ENCODE results near the gene LAMB3. TPM values are rescaled to one million over a fixed set of nuclear protein-coding genes. Genes with fewer than 3 reads are reported as not detected.
A peak's percentile ranks its signal among the peaks of the same experiment; 100 is the strongest.

Gene LAMB3
- total RNA-seq, 4 donors from 2014 or later: 0.17 to 1.0 (median 0.52) TPM

GRCh38 chr1:209627027-209627731, 25.0 kb downstream of the LAMB3 start:
- peaks cover 41 to 49% (median 46%) of the 10 kb centered on the region in 4 donors for H3K4me1 ChIP-seq
- no peak for TF ChIP-seq POLR2AphosphoS5 (IDR thresholded peaks at IDR 0.05)
- no peak for TF ChIP-seq POLR2A (IDR thresholded peaks at IDR 0.05; ENCODE audit: low read depth)
- no peak for TF ChIP-seq CTCF (IDR thresholded peaks at IDR 0.05)
- TF ChIP-seq EP300 (IDR thresholded peaks at IDR 0.05): no peak

GRCh38 chr1:209626346-209627026, 25.7 kb downstream of the LAMB3 start:
- intact Hi-C loops (cut with DNase I): loop anchor here (2.0 kb wide), 1 partner anchor 48 kb away; no protein-coding TSS in a partner anchor
- H3K36me3 ChIP-seq: no peaks in the 10 kb centered on the region
- peak overlapping the region in 3 of 4 donors; percentile 15 to 25 (median 20) for H3K27ac ChIP-seq (replicated peaks in 1 of 4)
- H3K27me3 ChIP-seq: no peaks in the 10 kb centered on the region
- H3K9me3 ChIP-seq: no peaks in the 10 kb centered on the region
- no peak overlapping the region for H3K4me3 ChIP-seq
- TF ChIP-seq POLR2A (IDR thresholded peaks at IDR 0.05; ENCODE audit: low read depth) (no peak), POLR2AphosphoS5 (IDR thresholded peaks at IDR 0.05) (no peak), EP300 (IDR thresholded peaks at IDR 0.05) (no peak), CTCF (IDR thresholded peaks at IDR 0.05) (no peak)
- no peak for DNase-seq (ENCODE audit: extremely low spot score)
- peaks cover 48 to 56% (median 52%) of the 10 kb centered on the region in 4 donors for H3K4me1 ChIP-seq
- 90% methylated on average over 15 of the region's 19 CpGs for WGBS

More at GRCh38 chr1:209627027-209627731, 25.0 kb downstream of the LAMB3 start:
- Histone ChIP-seq H3K4me3 (no peak overlapping the region), H3K36me3 (no peaks in the 10 kb centered on the region), H3K9me3 (no peaks in the 10 kb centered on the region), H3K27me3 (no peaks in the 10 kb centered on the region), H3K27ac (replicated peaks in 1 of 4) (no peak overlapping the region)
- no peak for DNase-seq (ENCODE audit: extremely low spot score)
- intact Hi-C loops (cut with DNase I): loop anchor here (2.0 kb wide), 1 partner anchor 48 kb away; no protein-coding TSS in a partner anchor
- WGBS: 75% methylated on average over 7 of the region's 16 CpGs

GRCh38 chr1:209625791-209626285, 26.4 kb downstream of the LAMB3 start:
- Histone ChIP-seq H3K4me1 (peaks cover 48 to 57% (median 53%) of the 10 kb centered on the region in 4 donors), H3K36me3 (no peaks in the 10 kb centered on the region), H3K4me3 (no peak overlapping the region), H3K27me3 (no peaks in the 10 kb centered on the region), H3K9me3 (no peaks in the 10 kb centered on the region), H3K27ac (replicated peaks in 1 of 4) (peak overlapping the region; percentile 15 to 35 (median 22))
- no peak for DNase-seq (ENCODE audit: extremely low spot score)
- WGBS: 71% methylated on average over 9 of the region's 18 CpGs
- intact Hi-C loops (cut with DNase I): loop anchor here (2.0 kb wide), 1 partner anchor 47 kb away; no protein-coding TSS in a partner anchor
- TF ChIP-seq POLR2AphosphoS5 (IDR thresholded peaks at IDR 0.05) (no peak), EP300 (IDR thresholded peaks at IDR 0.05) (no peak), POLR2A (IDR thresholded peaks at IDR 0.05; ENCODE audit: low read depth) (no peak), CTCF (IDR thresholded peaks at IDR 0.05) (no peak)

GRCh38 chr1:209624558-209625549, 27.4 kb downstream of the LAMB3 start:
- Histone ChIP-seq H3K4me3 (no peak overlapping the region), H3K27me3 (no peaks in the 10 kb centered on the region), H3K27ac (replicated peaks in 1 of 4) (peak overlapping the region in 1 of 4 donors; percentile 25), H3K9me3 (no peaks in the 10 kb centered on the region), H3K36me3 (no peaks in the 10 kb centered on the region), H3K4me1 (peaks cover 48 to 52% (median 50%) of the 10 kb centered on the region in 4 donors)
- intact Hi-C loops (cut with DNase I): no loop called here
- WGBS: 87% methylated on average over 11 of the region's 15 CpGs
- TF ChIP-seq EP300 (IDR thresholded peaks at IDR 0.05) (no peak), CTCF (IDR thresholded peaks at IDR 0.05) (no peak), POLR2AphosphoS5 (IDR thresholded peaks at IDR 0.05) (no peak), POLR2A (IDR thresholded peaks at IDR 0.05; ENCODE audit: low read depth) (no peak)
- no peak for DNase-seq (ENCODE audit: extremely low spot score)
